NCI-H1436 treated with DMSO at 0.1 percent for 48 hours (cell line): ENCODE measurements around the gene PRR20D.
"Not testable (repeated sequence)": the region's sequence is repeated elsewhere in the genome, so short reads cannot be mapped to it uniquely, and the experiment has no call there.

Source experiments
- DNase-seq: peaks from one replicate; lab custom pipeline; 2025; lab: John Stamatoyannopoulos, UW

PRR20D gene

DNA sequence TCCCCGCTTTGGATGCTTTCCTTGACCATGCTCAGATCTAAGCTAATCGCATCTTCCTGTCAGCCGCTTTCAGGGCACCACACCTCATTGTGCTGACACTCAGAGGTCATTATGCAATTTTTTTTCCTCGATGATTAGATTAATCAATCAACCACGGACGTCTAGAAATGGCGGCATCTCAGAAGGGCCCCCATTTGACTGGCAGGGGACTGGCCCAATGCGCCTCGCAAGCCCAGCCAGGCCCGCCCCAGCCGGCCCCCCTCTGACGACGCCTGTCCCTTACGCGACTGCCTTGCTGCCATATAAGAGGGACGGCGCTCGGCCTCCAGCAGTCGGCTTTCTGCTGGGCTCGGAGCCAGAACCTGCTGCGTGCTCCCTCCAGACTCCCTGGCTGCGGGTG, at the start of gene PRR20D:
Gene PRR20D (plus strand): TSS at position 301 of the 400 bp plus-strand sequence. CDS start 387 bp downstream, outside the sequence.
- not testable (repeated sequence) for DNase-seq

DNA sequence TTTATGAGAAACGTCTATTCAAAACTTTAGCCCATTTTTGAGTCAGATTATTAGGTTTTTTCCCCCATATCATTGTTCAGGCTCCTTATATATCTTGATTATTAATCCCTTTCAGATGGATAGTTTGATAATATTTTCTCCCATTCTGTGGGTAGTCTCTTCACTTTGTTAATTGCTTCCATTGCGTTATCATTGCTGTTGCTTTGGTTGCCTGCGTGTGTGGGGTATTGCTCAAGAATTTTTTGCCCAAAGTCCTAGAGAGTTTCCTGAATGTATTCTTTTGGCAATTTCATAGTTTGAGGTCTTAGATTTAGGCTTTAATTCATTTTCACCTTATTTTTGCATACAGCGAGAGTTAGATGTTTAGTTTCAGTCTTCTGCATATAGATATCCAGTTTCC, 45.5 kb upstream of the PRR20D start:
- DNase-seq, result no peak

DNA sequence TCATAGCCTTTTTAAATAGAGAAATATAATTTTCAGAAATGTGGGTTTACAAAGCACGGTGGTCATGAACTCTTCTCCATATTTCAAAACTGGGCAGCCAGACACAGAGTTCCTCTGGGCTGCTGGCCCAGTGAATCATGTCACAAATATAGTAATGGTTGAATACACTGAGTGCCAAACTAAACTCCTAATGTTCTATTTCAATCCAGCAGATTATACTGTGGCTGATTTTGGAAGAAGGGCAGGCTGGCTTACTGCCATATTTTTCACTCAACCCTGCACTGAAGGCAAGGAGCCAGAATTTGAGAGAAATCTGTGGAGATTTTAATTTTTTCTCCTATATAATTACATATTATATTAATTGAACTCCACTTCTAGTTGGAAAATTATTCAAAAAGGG, 36.8 kb upstream of the PRR20D start:
- DNase-seq, result no peak

DNA sequence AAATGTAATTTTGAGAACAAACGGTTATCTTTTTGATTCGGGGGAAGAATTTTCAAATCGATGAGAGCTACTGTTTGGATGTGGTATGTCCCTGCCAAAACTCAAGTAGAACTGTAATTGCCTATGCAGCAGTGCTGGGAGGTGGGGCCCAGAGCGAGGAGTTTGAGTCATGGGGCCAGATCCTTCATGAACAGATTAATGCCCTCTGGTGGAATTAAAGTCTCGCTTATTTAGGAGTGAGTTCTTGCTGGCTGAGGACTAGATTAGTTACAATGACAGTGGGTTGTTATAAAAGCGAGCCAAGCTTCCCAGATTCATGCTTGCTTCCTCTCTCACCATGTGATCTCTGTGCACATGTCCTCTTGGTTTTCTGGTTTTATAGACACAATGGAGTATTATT, 31.5 kb upstream of the PRR20D start:
- no peak for DNase-seq

DNA sequence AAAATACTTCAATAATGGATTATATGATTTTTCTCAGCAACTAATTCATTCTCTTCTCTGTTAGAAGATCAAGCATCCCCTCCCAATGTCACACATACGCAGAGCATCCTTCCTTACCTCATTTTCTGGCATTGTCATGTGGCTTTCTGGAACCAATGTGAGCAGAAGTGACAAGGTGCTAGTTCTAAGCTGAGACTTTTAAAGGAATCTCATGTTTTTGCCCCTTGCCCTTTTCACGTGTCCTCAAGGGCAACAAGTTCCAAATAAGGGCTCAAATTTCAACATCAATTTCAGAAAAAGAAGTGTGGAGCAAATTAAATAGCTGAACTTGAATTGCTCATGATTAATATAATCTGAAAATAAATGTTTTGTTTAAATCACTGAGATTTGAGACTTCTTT, 24.3 kb upstream of the PRR20D start:
- DNase-seq, result no peak

DNA sequence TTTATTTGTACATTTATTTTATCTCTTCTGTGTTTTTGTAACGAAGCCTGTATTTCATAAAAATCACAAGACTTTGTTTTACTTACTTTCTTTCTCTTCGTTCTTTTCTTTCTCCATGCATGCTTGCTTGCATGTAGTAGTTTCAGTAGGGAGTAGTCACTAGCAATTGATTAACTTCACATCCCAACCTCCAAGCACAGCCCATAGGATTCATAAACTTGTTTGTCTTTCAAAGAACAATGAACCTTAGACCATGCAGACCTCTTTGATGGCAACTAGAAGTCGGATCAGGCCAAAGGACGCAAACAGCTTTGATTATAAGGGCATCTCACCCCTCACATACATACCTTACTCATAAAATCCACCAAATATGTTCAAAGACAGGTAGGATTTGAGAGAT, 22.8 kb upstream of the PRR20D start:
- no peak for DNase-seq

DNA sequence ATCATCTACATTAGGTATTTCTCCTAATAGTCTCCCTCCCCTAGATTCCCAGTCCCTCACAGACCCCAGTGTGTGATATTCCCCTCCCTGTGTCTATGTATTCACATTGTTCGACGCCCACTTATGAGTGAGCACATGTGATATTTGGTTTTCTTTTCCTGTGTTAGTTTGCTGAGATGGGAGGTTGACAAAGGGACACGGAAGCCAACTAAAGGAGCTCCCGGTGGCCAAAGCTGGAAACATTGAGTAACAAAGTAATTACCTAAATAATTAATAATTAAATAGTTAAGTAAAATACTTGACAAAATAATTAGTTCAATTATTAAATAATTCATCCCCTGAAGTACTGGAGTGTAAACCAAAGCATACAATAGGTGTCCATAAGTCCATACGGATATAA, 21.4 kb upstream of the PRR20D start:
- DNase-seq, result no peak

DNA sequence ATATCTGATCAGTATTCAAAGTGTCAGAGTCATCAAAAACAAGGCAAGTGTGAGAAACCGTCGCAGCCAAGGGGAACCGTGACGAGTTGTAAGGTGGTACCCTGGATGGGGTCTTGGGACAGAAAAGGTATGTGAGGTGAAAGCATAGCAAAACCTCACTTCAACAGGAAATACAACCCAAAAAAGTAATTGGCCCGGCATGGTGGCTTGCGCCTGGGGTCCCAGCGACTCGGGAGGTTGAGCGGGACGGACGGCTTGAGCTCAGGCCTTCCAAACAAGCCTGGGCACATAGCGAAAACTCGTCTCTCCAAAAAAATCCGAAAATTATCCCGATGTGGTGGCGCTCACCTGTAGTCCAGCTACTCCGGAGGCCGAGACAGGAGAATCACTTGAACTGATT, 20.7 kb upstream of the PRR20D start:
- not testable (repeated sequence) for DNase-seq

DNA sequence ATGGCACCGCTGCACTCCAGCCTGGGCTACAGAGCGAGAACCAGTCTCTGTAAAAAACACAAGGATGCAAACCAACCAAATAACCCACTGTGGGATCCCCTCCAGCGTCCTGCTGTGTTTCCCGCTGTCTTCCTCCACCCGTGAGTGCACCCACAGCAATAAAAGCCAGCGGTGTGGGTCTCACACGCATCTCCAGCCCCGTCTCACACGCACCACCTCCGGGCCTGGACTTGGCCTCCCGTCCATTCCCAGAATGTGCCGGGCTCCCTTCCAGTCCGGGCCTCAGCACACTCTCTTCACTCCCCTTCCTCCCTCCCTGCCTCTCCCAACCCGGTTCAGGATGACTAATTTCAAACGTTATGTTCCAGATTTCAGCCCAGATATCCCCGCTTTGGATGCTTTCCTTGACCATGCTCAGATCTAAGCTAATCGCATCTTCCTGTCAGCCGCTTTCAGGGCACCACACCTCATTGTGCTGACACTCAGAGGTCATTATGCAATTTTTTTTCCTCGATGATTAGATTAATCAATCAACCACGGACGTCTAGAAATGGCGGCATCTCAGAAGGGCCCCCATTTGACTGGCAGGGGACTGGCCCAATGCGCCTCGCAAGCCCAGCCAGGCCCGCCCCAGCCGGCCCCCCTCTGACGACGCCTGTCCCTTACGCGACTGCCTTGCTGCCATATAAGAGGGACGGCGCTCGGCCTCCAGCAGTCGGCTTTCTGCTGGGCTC, 20.0 kb upstream of the PRR20D start, which contains the start of gene PRR20A:
Gene PRR20A (plus strand): TSS at position 684 of the 734 bp plus-strand sequence. CDS start 387 bp downstream, outside the sequence.
- not testable (repeated sequence) for DNase-seq

DNA sequence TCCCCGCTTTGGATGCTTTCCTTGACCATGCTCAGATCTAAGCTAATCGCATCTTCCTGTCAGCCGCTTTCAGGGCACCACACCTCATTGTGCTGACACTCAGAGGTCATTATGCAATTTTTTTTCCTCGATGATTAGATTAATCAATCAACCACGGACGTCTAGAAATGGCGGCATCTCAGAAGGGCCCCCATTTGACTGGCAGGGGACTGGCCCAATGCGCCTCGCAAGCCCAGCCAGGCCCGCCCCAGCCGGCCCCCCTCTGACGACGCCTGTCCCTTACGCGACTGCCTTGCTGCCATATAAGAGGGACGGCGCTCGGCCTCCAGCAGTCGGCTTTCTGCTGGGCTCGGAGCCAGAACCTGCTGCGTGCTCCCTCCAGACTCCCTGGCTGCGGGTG, 13.2 kb upstream of the PRR20D start, which contains the start of gene PRR20B:
Gene PRR20B (plus strand): TSS at position 301 of the 400 bp plus-strand sequence. CDS start 387 bp downstream, outside the sequence.
- DNase-seq, result not testable (repeated sequence)

DNA sequence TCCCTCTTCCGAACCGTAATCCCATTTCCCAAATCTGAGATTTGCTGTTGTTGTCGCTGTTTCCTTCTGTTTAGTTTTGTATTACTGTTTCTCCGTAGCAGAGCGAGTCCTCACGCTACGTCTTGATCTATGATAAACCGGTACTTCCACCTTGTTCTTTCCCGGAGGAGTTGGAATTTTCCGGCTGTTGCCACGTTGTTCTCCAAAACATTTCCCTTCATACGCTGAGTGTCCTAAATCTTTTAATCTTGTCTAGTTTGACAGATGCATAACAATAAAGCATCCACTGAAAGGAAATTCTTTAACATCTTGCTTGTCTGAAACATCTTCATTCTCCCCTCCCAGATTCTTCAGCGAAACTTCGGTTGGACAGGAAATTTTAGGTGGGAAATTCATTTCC, 12.3 kb upstream of the PRR20D start:
- not testable (repeated sequence) for DNase-seq

DNA sequence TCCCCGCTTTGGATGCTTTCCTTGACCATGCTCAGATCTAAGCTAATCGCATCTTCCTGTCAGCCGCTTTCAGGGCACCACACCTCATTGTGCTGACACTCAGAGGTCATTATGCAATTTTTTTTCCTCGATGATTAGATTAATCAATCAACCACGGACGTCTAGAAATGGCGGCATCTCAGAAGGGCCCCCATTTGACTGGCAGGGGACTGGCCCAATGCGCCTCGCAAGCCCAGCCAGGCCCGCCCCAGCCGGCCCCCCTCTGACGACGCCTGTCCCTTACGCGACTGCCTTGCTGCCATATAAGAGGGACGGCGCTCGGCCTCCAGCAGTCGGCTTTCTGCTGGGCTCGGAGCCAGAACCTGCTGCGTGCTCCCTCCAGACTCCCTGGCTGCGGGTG, 6.7 kb upstream of the PRR20D start, which contains the start of gene PRR20C:
Gene PRR20C (plus strand): TSS at position 301 of the 400 bp plus-strand sequence. CDS start 387 bp downstream, outside the sequence.
- not testable (repeated sequence) for DNase-seq

DNA sequence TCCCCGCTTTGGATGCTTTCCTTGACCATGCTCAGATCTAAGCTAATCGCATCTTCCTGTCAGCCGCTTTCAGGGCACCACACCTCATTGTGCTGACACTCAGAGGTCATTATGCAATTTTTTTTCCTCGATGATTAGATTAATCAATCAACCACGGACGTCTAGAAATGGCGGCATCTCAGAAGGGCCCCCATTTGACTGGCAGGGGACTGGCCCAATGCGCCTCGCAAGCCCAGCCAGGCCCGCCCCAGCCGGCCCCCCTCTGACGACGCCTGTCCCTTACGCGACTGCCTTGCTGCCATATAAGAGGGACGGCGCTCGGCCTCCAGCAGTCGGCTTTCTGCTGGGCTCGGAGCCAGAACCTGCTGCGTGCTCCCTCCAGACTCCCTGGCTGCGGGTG, 6.5 kb downstream of the PRR20D start, which contains the start of gene PRR20E:
Gene PRR20E (plus strand): TSS at position 301 of the 400 bp plus-strand sequence. CDS start 387 bp downstream, outside the sequence.
- DNase-seq, result not testable (repeated sequence)

DNA sequence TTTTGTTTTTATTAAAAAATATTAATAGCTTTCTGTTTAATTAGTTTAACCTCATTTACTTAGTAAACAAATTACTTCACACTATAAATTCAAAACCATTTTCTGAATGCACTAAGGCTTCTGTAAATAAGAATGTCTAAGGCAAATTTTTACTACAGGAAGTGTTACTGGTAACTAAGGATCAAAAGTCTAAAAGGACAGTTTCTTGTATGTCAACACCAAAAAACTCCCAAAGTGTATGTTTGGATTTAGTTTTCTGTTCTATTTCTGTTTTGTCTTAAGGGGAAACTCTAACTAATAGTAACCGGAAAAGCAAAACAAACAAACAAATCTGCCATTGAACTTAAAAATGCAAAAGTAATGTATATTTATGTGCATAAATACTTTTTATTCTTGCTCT, 31.2 kb downstream of the PRR20D start:
- no peak for DNase-seq

DNA sequence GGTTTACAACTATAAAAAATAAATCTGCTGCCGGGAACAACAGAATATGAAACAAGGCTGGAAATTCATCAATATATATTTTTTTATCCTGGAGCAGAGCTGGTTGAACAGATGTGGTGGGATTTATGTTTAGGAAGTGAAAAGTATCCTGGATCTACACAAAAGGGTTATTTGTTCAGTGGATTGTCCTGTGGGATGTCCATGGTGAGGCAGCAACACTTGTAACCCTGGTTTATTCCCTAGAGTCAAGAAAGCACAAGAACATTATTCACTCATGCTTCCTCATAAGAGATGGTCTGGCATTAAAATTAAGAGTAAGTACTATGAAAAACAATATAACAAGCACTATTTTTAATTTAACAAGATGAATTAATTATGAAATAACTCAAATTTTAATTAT, 52.6 kb downstream of the PRR20D start:
- no peak for DNase-seq
